Activated gamma-delta T cell treated with anti-CD3 and anti-CD28 coated beads, Interleukin-2, amount 50 U/mL, for 16 hours (primary cell): ENCODE measurements around the gene DNMT3B.
"Not testable (repeated sequence)": the region's sequence is repeated elsewhere in the genome, so short reads cannot be mapped to it uniquely, and the experiment has no call there.

Source experiments
- DNase-seq: peaks from one replicate; pipeline ENCODE4 v3.0.0-alpha.2; 2020; ENCODE audit warnings: low read depth

DNMT3B gene

DNA sequence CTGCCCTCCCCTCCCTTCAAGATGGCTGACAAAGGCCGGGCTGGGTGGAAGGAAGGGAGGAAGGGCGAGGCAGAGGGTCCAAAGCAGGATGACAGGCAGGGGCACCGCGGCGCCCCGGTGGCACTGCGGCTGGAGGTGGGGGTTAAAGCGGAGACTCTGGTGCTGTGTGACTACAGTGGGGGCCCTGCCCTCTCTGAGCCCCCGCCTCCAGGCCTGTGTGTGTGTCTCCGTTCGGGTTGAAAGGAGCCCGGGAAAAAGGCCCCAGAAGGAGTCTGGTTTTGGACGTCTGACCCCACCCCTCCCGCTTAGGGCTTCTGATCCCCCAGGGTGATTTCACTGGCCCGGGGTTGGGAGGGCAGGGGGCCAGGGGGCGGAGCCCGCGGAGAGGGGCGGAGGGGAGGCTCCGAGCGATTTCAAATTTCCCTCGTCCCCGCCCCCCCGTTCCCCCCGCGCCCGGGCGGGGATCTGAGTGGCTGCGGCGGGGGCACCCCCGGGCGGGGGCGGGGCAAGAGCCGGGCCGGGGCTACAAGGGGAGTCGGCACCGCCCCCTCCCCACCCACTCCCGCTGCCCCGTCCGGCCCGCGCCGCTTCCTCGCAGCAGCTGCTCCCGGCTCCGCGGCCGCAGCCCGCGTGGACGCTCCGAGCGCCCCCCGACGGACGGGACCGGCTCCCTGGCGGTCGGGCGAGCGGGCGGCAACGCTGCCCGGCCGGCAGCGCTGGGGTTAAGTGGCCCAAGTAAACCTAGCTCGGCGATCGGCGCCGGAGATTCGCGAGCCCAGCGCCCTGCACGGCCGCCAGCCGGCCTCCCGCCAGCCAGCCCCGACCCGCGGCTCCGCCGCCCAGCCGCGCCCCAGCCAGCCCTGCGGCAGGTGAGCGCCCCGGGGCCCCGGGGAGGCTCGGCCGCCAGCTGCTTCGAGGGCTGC, at the start of gene DNMT3B:
Gene DNMT3B, plus strand, starts transcription at position 555 of the 923 bp plus-strand sequence. CDS start 17,939 bp downstream, outside the sequence.
- peak; percentile 50 for DNase-seq

- DNase-seq: no peak
These were observed 43.3 kb upstream of the DNMT3B start for GRCh38 chr20:32718749-32719348.

- no peak for DNase-seq
These were observed 34.5 kb upstream of the DNMT3B start for GRCh38 chr20:32727683-32728082.

DNA sequence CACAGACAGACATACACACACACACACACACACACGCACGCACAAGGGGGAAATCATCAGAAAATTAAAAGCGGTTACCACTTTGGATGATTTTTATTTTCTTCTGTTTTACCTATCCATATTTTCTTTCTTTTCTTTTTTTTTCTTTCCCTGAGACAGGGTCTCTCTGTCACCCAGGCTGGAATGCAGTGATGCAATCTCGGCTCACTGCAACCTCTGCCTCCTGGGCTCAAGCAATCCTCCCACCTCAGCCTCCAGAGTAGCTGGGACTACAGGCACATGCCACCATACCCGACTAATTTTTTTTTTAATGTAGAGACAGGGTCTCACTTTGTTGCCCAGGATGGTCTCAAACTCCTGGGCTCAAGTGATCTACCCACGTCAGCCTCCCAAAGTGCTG, 33.8 kb upstream of the DNMT3B start:
- not testable (repeated sequence) for DNase-seq

DNA sequence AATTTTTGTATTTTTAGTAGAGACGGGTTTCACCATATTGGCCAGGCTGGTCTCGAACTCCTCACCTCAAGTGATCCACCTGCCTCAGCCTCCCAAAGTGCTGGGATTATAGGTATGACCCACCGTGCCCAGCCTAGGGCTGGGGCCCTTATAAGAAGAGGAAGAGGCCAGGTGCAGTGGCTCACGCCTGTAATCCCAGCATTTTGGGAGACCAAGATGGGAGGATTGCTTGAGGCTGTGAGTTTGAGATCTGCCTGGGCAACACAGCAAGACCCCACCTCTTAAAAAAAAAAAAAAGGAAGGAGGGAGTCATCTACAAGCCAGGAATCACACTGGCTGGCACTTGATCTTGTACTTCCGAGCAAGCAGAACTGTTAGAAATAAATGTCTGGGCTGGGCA, 32.9 kb upstream of the DNMT3B start:
- not testable (repeated sequence) for DNase-seq

DNA sequence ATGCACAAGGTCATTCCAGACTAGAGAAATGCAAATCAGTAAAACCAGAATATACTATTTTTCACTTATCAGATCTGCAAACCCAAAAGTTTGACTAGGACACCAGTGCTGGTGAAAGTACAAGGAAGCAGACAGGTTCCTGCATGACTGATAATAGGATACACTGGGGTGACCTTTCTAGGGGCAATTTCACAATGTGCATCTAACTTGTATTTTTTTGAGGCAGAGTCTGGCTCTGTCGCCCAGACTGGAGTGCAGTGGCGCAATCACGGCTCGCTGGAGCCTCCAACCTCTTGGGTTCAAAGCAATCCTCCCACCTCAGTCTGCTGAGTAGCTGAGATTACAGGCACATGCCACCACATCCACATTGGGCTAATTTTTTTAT, 30.3 kb upstream of the DNMT3B start:
- no peak for DNase-seq

- DNase-seq: no peak
These were observed 24.6 kb upstream of the DNMT3B start for GRCh38 chr20:32737371-32738223.

- DNase-seq: no peak
These were observed 21.0 kb upstream of the DNMT3B start for GRCh38 chr20:32741151-32741550.

GRCh38 chr20:32742322-32743236, 19.6 kb upstream of the DNMT3B start:
- DNase-seq: no peak

GRCh38 chr20:32743237-32744112, 18.7 kb upstream of the DNMT3B start, which contains the start of gene COMMD7:
COMMD7 (minus strand) TSS chr20:32743467; CDS start chr20:32743391, 76 bp downstream.
- DNase-seq: peak; percentile 40

GRCh38 chr20:32749914-32750637, 12.1 kb upstream of the DNMT3B start:
- no peak for DNase-seq

DNA sequence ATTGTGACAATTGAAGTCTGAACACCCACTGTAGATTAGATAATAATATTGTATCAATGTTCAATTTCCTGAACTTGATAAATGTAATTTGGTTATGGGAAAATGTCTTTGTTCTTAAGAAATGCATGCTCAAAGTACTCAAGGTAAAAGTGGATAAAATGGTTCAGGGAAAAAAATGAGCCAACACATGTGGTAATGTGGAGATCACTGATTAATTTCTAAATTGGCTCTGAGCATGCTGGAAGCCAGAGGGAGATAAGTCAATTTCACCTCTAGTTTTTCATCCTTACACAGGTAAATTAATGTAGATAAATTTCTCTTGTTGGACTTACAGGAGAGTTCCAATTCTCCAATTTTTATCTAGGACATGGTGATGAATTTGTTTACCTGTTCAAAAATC, 10.9 kb upstream of the DNMT3B start:
- DNase-seq: no peak

- DNase-seq: no peak
These were observed 10.3 kb upstream of the DNMT3B start for GRCh38 chr20:32751702-32752457.

GRCh38 chr20:32752458-32753250, 9.5 kb upstream of the DNMT3B start:
- DNase-seq: no peak

GRCh38 chr20:32753731-32754130, 8.5 kb upstream of the DNMT3B start:
- no peak for DNase-seq

GRCh38 chr20:32756156-32756555, 6.0 kb upstream of the DNMT3B start:
- no peak for DNase-seq

DNA sequence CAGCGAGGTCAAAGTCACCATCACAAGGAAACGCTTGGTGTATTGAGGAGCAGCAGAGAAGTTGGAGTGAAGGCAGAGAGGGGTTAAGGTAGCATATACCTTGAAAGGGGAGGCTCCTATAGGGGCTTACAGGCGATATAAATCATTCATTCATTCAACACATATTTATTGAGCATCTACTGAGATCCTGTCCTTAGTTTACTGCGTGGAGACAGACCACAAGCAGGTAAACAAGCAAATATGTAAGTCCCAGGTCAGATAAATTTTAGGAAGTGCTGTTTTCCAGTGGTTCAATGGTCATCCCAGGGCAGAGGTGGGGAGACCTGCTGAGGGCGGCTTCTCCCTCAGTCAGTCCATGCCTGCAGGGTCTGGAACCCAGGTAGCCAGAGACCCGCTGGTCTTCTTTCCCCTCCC, 761 bp upstream of the DNMT3B start:
- DNase-seq: no peak

DNA sequence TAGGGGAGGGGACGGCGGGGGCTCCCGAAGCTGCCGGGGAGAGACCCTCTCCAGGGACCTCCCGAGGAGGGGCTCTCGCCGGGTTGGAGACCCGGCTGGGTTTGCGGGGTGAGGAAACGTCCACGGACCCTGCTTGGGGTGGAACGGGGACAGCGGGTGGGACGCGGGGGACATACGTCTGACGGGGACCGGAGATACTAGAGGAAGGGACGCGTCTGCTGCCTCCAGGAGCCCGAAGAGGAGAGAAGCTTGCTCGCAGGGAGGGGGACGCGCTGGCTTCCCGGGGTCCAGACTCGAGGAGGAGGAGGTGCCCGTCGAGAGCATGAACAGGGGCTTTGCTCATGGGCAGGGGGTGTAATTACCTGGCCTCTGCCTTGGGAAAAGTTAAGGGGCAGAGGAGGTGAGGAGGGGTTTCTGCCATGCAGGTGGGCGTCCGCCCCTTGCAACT, 593 bp downstream of the DNMT3B start:
- no peak for DNase-seq
